ENCODE measurements around the gene ARHGAP21.
A peak's percentile ranks its signal among the peaks of the same experiment; 100 is the strongest.

Gene ARHGAP21

DNA sequence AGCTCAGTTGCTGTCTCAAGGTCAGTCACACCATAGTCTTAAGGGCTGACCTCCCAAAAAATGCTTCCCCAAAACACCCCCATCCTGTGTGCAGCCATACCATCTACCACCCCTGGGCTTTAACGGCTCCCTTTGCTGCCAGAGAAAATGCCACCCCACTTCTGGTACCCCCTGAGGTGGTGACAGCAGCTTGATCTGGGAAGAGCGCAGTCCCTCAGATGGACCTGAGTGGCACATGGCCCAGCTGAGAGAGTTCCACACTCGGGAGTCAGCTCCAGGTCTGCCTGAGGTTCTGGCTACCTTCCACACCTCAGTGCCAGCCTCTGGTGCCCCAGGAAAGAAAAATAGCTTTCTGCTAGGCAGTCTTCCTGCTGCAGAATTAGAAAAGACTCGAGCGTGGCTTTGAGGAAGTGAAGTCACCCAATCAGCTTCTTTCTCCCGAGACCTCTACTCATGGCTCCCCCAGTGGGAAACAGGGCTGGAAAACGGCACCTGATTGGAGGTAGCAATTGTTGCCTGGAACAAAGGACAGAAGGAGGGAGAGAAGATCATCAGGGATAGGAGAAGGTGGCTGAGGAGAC, 151.7 kb downstream of the ARHGAP21 start:
- DNase-seq = no peak

DNA sequence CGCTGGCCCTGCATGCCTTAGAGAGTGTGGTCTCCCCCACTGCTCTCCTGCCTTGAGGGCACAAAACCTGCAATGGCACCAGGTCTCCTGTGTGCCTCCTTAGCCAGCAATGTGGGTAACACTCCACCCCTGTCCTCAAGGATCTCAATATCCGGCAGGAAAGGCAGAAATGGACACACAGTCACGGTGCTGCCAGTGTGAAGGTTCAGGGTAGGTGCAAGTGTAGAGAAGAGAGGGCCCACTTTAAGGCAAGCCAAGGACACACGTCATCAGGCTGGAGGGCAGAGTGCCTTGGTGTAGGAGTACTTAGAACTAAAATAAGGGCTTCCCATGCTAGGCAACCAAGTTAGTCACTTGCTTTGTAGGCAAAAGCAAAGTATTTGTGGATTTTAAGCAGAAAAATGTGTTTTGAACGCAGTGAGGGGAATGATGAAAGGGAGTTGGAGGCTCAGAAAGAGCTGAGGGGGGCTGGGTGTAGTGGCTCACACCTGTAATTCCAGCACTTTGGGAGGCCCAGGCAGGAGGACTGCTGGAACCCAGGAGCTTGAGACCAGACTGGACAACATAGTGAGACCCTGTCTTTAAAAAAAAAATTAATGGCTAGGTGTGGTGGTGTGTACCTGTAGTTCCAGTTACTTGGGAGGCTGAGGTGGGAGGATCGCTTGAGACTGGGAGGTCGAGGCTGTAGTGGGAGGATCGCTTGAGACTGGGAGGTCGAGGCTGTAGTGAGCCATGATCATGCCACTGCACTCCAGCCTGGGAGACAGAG, 152.8 kb downstream of the ARHGAP21 start:
- no peak for DNase-seq

DNA sequence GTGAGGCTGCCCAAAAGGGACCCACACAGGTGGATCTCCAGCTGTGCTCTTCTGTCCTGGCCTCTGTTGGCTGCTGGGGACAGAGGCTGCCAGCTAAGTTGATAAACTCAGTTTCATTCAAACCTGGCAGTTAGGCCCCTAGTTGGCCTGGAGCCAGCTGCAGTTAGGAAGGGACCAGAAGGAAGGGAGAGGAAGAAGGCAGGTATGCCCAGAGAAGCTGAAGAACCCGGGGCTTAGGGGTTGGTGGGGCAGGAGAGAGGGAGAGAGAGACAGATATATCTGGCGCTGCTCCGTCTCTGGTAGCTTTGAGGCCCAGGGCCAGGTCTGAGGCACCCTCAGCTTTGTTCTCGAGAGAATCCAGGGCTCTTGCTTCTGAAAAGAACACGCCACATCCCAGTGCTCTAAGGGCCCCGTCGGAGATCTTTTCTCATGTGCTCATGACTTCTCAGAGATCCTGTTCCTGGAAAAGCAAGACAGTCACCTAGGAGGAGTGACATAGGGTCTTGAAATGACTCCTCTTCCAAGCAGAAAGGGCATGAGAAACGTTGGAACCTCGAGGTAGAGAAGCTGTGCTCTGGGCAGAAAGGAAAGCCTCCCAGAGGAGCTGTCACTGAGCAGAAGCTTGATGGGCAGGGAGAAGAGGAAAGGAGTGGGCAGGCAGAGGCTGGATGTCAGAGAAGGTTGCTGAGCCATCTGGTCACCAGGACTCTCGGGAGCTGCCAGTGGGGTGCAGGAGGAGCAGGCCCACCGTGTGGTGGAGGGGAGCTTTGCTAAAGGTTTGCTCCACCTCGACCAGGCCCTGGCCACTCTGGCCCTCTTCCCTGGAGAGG, 153.6 kb downstream of the ARHGAP21 start:
- DNase-seq = no peak

DNA sequence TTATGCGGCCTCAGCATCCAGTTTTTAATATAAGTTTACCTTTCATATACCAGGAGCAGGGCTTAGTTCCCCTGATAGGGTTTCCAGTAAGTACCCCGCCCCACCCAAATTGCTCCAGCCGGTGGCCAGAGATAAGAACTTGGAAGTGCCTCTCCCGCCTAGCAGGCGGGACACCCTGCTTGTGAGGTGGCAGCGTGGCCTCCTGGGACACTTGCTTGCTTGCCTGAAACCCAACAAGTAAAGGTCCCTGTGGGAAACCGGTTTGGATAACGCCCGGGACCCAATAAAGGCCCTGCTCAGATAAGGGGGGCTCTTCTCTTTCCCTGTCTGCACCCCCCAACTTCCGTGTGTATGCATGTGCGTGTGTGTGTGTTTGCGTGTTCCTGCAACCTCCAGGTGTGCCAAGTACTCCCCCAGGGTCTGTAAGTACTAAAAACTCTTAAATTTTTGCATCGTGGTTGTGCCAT, 154.3 kb downstream of the ARHGAP21 start:
- DNase-seq = no peak

DNA sequence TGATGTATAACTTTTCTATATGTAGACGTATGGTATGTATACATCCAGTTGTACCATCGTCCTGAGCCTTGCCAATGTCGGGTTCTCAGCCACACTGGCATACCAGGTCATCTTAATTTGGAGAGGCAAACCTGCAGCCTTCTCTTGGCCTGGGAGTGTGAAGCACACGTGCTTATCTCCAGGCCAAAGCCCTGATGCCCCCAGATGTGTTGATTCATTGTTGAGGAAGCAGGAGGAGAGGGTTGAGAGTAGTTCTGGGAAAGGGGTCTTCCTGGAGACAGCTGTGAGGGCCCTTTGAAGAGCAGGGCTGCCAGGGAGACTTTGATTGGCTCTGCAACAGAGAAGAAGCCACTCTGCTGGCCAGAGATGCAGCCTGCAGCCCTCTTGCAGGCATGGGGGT, 155.6 kb downstream of the ARHGAP21 start:
- no peak for DNase-seq

DNA sequence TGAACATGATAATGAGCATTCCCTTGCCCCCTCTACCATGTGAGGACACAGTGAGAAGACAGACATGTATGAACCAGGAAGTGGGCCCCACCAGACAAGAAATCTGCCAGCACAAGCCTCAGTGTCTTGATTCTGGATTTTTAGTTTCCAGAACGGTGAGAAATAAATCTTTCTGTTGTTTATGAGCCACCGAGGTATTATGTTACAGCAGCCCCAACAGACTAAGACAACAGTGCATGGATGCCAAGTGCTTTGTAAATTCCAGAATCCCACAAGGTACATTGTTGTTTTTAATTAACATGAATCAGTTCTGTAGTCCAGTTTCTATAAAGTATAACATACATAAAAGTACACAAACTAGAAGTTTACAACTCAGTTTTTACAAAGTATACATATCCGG, 162.2 kb downstream of the ARHGAP21 start:
- no peak for DNase-seq

DNA sequence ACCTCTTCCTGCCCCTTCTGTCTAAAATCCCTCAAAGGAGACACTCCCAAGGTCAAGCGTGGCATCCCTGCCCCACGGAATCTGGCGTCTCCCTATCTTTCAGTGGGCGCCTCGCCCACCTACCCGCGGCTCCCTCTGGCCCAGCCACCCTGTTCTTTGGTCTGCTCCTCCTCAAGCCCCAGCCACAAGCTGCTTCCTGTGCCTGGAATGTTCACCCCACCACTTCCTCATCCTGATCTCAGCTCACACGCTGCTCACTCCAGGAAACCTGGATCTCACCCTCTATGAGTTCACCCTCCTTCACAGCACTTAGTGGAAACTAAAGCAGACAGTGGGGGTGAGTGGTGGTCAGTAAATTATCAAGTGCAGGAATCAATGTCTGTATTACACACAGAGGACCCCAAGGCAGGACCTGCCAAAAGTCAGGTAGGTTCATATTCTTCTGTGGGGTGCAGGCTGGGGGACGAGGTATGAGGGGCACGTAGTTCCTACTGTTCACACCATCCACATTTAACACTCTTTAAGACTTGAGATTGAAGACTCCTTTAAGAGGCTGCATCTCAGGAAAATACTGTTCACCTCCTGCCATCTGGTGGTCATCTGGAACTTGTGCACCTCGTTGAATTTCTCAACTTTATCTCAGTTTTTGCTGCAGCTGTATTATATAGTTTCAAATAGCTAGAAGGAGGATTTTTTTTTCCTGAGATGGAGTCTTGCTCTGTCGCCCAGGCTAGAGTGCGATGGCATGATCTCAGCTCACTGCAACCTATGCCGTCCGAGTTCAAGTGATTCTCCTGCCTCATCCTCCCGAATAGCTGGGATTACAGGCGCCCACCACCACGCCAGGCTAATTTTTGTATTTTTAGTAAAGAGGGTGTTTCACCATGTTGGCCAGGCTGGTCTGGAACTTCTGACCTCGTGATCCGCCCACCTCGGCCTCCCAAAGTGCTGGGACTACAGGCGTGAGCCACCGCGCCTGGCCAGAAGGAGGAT, 166.6 kb downstream of the ARHGAP21 start:
- DNase-seq = peak; percentile 71

DNA sequence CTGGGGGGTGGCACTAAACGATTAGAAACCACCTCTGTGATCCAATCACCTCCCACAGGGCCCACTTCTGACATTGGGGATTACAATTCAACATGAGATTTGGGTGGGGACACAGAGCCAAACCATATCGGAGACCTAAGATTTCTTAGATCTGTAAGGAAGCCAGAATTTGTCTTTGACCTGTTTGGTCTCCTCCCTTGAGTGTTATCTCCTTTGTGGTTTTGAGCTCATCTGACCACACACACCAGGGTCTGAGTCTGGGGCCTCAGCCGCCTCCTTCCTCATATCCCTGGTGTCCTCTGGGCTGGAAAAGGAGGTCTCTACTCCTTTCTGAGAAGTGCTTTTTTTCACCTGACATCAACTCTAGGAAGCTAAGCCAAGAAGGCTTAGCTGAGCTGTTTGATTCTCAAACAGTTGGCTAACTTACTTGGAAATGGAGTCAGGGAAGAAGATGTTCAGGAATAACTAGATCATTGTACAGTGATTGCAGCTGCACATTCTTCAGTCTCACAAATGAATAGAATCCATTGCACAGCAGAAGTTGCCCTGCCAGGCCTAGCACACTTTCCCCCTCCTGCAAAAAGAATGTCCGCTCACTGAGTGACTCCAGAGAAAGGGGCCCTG, 167.4 kb downstream of the ARHGAP21 start:
- DNase-seq = no peak

DNA sequence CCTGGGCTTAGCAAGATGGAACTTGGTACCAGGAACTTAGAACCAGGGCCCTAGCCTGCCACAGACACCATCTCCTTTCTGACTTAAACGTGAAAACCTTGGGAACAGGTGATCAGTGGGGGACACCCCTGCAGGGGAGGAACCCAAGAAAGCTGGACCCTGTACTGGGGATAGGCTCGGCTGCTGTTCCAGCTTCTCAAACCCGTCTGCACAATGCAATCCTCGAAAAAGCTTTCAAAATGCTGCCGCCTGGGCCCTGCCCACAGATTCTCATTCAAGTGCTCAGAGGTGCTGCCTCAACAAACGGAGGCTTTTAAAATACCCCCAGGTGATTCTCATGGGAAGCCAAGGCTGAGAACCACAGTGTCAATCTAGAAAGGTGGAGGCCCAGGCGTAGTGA, 169.7 kb downstream of the ARHGAP21 start:
- no peak for DNase-seq

DNA sequence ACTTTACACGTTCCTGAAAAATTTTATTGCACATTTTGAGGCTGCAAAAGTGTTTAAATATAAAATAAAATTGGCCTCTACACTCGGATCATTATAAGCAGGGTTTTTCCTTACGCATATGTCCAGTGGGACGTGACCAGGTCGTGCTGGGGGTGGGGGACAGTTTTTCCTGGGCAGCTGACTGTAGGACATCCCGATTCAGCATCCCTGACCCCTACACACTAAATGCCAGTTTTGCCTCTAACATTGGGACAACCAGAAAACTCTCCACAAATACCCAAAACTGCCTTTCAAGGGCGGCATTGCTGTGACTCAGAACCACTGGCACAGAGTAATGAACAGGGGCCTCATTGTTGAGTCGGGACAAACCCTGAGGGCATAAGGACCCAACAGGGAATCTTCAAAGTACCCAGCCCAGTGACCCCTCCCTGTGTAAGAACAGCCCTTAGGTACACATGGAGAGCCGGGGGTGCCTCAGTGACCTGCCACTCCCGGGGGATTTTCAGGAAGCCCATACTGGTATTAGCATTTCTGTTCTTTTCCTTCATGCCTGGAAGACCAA, 170.6 kb downstream of the ARHGAP21 start:
- DNase-seq = no peak

DNA sequence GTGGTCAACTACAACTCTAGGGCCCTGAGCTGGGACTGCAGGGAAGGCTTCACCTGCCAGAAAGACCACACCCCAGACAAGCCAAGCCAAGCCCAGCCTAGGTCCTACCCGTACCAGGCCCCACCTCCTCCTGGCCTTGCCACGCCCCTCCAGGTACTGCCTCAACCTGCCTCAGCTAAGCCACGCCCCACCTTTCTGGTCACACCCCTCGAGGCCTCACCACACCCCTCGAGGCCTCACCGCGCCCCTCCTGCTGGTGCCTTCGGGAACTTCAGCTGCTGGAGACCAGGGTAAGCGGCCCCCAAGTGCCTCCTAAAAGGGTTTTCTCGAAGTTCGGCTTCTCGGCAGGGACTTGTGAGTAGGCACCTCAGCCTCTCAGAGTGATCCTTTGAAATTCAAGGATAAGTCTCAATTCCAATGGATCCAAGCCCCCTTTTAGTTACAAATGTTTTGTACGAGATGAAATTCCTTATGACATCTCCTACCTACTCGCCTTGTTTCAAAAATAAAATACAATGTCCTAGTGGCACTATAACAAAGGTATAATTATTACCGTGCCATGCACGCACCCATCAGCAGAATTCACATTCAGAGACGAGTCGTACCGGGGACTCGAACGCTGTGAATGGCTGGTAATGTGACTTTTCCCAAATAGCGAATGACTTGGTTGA, 171.2 kb downstream of the ARHGAP21 start:
- peak; percentile 8 for DNase-seq

DNA sequence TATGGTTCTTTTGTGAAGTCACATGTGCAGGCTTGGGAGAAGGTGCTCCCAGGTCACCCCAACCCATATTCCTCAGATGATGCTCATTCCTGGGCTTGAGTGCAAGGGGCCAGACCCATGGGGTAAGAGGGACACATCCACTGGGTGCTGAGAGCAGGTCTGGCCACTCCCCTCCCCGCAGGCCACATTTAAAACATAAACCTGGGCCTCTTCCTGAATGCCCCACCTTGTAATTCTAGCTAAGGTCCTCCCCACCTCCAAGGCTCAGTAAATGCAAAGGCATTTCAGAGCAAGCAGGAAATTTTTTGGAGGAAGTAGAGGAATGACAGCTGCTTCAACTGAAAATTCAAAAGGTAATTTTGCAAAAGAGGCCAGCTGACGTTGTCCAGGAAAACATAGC, 172.5 kb downstream of the ARHGAP21 start:
- DNase-seq = no peak

DNA sequence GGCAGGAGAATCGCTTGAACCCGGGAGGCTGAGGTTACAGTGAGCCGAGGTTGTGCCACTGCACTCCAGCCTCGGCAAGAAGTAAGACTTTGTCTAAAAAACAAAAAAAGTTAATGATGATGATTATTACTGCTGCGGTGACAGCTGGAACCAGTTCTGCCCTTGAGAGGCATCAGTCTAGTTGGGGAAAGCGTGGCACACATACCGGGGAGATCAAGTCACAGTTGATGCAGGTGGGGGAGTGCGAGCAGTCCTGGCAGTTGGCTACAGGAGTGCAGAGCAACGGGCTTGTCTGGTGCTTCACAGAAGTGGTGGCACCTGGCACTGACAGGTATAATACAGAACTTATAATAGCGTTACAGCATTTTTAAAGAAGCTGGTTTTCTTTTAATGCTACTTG, 173.0 kb downstream of the ARHGAP21 start:
- no peak for DNase-seq

DNA sequence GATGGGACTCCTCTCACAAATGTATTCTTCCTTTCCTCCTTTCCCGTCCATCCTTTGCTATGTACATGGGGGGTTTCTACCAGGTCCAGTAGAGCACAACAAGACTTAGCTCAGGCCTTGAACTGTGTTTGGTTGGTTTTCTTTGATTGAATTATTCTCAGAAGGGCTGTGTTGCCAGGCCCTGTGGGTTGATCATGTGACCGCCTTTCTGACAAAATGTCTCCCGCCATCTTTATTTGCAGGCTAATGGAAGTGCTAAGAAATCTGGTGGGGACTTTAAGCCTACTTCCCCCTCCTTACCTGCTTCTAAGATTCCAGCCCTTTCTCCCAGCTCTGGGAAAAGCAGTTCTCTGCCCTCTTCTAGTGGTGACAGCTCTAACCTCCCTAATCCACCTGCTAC, 178.1 kb downstream of the ARHGAP21 start:
- DNase-seq = no peak

DNA sequence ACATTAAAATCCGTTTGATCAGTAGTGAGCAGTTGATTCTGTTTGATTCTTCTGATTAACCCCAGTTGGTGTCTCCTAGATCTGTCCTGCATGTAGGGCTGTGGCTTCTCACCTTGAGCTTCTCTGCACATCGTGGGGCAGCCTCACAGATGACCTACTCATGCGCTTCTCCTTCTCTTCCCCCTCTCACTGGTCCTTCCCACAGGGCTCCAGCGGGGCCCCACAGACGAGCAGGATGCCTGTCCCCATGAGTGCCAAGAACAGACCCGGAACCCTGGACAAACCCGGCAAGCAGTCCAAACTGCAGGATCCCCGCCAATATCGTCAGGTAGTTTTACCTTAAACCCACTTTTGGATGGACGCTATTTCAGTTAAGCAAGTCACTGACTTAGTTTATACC, 178.9 kb downstream of the ARHGAP21 start:
- DNase-seq = no peak

DNA sequence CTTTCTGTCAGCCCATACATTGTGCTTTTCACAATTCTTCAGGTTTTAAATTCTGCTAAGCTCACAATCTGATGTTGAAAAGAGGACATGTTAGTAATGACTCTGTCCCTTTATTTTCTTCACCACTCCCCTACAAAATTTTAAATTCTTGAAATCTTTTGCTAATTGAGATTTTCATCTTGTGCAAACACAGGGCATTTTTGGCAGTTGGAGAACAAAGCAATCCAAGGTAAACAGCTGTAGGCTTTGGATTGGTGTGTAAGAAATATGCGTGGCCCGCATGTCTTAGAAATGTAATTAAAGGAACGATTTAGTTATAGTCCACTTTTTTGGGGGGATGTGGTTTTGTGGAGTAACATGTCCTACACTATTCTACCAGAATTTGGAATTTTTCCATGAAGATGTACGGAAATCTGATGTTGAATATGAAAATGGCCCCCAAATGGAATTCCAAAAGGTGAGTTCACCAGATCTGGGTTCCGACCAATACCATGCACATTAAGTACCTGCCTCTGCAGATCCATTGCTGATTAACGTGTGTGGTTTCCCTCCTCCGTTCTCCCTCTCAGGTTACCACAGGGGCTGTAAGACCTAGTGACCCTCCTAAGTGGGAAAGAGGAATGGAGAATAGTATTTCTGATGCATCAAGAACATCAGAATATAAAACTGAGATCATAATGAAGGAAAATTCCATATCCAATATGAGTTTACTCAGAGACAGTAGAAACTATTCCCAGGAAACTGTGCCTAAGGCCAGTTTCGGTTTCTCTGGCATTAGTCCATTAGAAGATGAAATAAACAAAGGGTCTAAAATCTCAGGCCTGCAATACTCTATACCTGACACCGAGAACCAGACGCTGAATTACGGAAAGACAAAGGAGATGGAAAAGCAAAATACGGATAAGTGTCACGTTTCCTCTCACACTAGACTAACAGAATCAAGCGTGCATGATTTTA, 181.1 kb downstream of the ARHGAP21 start:
- no peak for DNase-seq

DNA sequence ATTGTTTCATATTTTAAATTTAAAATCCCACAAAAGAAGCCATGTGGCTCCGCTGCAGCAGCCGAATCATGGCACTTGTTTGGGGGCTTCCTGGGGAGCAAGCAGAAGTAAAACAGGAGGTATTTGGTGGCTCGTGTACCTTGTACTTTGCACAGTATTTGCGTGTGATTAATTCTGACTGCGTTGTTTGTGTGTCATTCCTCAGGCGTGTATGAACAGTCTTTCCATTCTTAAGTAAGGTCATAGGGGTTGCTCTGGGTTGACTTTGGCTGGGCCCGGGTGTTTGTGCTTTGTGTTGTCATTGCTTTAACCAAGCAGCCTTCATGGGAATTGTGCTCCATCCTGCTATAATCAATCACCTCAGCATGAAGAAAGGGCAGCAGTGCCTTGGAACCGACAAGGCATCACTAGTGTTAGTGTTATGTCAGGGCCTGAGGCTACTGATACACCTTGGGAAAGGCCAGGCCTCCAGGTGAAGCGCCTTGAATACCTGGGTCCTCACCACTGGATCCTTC, 182.4 kb downstream of the ARHGAP21 start:
- no peak for DNase-seq

DNA sequence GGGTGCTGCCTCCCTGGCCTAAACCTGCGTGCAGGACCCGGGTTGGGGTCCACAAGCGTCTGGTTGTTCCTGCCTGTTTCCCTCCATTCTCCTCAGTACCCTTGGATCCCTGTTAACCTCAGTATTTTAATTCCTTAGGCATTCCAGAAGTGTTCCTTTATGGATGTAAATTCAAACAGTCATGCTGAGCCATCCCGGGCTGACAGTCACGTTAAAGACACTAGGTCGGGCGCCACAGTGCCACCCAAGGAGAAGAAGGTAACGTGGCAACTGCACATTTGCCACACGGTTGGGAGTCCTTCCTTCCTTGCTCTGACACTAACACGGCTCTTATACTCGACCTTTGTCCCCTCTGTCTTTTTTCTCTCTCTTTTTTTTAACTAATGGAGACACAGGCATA, 187.1 kb downstream of the ARHGAP21 start:
- DNase-seq = no peak

DNA sequence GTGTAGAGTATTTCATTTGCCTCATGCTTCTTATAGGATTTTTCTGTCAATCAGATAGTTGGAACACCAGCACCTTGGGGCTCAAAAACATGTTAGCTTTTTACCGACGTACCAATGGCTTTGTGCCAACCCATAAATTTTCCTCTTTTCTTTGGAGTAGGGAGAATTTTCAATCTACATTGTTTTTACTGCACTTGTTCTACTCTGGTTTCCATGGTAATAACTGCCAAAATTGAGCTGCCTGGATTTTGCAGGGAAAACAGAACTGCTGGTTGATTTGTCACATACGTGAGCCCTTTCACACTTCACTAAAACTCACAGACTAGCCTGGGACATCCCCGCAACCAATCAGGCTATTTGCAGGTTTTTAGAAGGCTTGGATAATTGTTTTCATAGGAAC, 189.7 kb downstream of the ARHGAP21 start:
- DNase-seq = no peak
